Activated CD8-positive, alpha-beta memory T cell treated with anti-CD3 and anti-CD28 coated beads for 36 hours (primary cell): Measurements from ENCODE around the gene NBEA. TPM values are rescaled to one million over a fixed set of nuclear protein-coding genes. Genes with fewer than 3 reads are reported as not detected.

ENCODE experiments used
- CTCF ChIA-PET: fragments of 350-600 bp; sonication (Branson Sonifier 250); formaldehyde crosslinking; loops from one replicate; lab custom pipeline; 2021; ENCODE audit warnings: antibody characterized with exemption; lab: Charles Lee
- POLR2A ChIA-PET: fragments of 350-600 bp; sonication (Branson Sonifier 250); formaldehyde crosslinking; loops from one replicate; lab custom pipeline; 2021; ENCODE audit warnings: antibody characterized with exemption; lab: Charles Lee
- total RNA-seq, 2 experiments: library from RNA; stranded (reverse); gene quantifications; one replicate each; pipeline ENCODE4 v1.2.3, GENCODE V29; 2021

The NBEA gene
- total RNA-seq, 2 experiments from 2014 or later = 0.15 to 0.23 TPM

DNA sequence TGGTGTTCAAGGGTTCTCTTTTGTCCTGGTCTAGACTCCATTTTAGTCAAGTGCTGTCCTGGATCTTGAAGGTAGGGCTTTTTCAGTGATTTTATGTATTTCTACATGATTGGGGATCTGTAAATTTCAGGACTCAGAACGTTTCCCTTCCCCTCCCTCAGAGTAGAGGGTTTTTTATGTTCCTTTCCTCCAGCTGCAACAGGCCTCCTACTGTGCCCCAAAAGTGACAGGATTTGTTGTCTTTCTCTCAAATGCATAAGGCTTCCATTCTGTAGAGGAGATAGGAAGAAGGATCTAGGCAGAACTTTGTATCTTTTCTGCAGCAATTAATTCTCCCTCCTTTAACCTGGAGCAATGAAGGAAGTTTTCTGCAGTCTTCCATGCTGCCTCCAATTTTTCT, 283.1 kb downstream of the NBEA start:
- POLR2A ChIA-PET = no interaction called here
- CTCF ChIA-PET = no interaction called here

- POLR2A ChIA-PET = no interaction called here
- CTCF ChIA-PET = no interaction called here
These were observed 283.5 kb downstream of the NBEA start for GRCh38 chr13:35225582-35225981.

DNA sequence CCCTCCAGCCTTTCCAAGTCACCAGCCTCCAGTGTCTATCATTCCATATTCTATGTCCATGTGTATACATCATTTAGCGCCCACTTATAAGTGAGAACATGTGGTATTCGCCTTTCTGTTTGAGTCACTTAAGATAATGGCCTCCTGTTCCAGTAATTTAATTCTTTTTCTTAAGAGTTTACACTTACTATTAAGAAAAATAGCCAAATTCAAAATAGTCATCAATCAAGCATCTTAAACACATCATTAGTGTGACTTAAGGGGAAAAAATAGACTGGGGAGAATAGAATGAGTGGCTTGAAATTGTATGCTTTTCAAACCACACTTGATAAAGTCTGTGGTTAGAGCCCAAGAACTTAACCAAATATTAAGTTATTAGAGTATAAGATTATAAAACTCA, 286.5 kb downstream of the NBEA start:
- ChIA-PET POLR2A (no interaction called here), CTCF (no interaction called here)

DNA sequence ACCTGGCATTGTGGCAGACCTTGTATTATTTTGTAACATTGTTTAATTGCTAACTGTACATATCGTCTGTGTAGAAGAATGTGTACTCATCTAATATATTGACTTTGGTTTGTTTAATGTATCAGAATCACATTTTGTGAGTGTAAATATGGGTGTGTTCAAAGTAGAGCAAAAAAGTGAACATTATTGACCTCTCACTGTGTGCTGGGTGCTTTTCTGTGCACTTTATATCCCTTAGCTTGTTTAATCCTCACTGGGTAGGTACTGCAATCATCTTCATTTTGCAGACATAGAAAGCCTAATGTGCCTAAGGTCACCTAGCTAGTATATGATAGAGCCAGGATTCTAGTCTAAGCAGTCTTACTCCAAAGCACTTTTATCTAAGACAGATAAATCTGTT, 289.4 kb downstream of the NBEA start:
- ChIA-PET POLR2A (no interaction called here), CTCF (no interaction called here)

DNA sequence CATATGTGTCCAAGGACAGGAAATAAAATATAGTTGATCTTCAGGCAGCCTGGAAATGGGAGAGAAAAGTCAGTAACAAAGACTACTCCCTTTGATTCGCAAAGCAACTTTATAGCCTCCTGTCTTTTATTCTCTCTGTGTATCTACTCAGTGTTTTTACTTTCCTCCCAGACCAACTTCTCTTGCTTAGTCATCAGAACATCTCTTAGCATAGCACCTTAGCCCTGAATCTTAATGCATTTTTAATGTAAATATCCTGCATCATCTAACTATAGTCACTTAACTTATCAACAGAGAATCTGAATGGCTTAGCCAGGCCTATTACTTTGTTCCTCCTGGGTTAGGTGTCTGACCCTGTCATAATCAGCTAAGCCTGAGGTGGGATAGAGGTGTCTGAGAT, 296.2 kb downstream of the NBEA start:
- CTCF ChIA-PET = no interaction called here
- POLR2A ChIA-PET = no interaction called here

GRCh38 chr13:35252536-35253205, 310.6 kb downstream of the NBEA start:
- POLR2A ChIA-PET = no interaction called here
- CTCF ChIA-PET = no interaction called here

- CTCF ChIA-PET = no interaction called here
These were observed 313.2 kb downstream of the NBEA start for GRCh38 chr13:35255241-35255640.

GRCh38 chr13:35256459-35257148, 314.5 kb downstream of the NBEA start:
- POLR2A ChIA-PET = no interaction called here

More at GRCh38 chr13:35255241-35255640, 313.2 kb downstream of the NBEA start:
- POLR2A ChIA-PET = no interaction called here

GRCh38 chr13:35260316-35260715, 318.2 kb downstream of the NBEA start:
- CTCF ChIA-PET = no interaction called here
- POLR2A ChIA-PET = no interaction called here

More at GRCh38 chr13:35256459-35257148, 314.5 kb downstream of the NBEA start:
- CTCF ChIA-PET = no interaction called here

DNA sequence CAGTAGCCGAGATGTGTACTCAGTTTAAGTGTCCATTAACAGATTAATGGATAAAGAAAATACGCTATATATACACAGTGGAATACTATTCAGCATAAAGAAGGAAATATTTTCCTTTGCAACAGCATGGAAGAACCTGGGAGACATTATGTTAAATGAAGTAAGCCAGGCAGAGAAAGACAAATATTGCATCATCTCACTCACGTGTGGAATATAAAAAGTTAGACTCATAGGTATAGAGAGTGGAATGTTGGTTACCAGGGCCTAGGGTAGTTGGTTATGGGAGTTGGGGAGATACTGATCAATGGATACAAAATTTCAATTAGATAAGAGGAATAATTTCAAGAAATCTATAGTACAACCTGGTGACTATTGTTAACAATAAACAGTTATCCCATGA, 324.3 kb downstream of the NBEA start:
- CTCF ChIA-PET = no interaction called here
- POLR2A ChIA-PET = no interaction called here

- POLR2A ChIA-PET = no interaction called here
These were observed 336.8 kb downstream of the NBEA start for GRCh38 chr13:35278917-35279316.

DNA sequence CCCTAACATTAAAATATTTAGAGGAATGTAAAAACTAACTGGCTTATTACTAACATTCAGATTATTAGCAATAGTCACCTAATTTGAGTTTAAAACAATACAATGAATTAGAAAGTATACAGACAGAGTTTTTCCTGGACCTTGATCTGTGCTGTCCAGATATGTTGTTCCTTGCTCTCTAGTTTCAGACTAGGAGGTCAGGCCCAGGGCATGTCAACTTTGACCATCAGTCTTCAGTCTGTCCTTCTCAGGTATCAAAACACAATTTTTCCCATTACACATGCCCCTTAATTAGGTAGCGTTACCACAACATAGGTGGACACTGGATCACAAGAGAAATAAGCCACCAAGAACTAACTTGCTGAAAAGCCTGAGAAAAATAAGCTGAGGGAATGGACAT, 337.4 kb downstream of the NBEA start:
- ChIA-PET CTCF (no interaction called here), POLR2A (no interaction called here)

More at GRCh38 chr13:35278917-35279316, 336.8 kb downstream of the NBEA start:
- CTCF ChIA-PET = no interaction called here

DNA sequence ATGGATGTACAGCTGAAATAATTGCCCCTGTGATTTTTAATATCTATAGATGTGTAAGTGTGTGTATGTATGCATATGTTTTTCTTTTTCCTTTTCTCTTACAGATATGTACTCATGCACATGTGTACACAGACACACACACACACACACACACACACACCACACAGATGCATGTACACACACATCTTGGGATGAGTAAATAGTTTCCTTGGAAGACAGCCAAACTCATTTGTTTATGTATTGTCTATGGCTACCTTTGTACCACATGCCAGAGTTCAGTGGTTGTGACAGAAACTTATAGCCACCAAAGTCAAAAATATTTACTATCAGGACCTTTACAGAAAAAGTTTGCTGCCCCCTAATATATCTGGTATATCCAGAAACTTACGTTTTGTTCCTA, 341.8 kb downstream of the NBEA start:
- ChIA-PET CTCF (no interaction called here), POLR2A (no interaction called here)

GRCh38 chr13:35285677-35286076, 343.6 kb downstream of the NBEA start:
- POLR2A ChIA-PET = no interaction called here

GRCh38 chr13:35292329-35292728, 350.3 kb downstream of the NBEA start:
- POLR2A ChIA-PET = no interaction called here
- CTCF ChIA-PET = no interaction called here

More at GRCh38 chr13:35285677-35286076, 343.6 kb downstream of the NBEA start:
- CTCF ChIA-PET = no interaction called here

- POLR2A ChIA-PET = no interaction called here
- CTCF ChIA-PET = no interaction called here
These were observed 351.6 kb downstream of the NBEA start for GRCh38 chr13:35293579-35294226.

- POLR2A ChIA-PET = no interaction called here
These were observed 367.6 kb downstream of the NBEA start for GRCh38 chr13:35309706-35310105.

GRCh38 chr13:35332134-35332533, 390.1 kb downstream of the NBEA start:
- CTCF ChIA-PET = no interaction called here

More at GRCh38 chr13:35309706-35310105, 367.6 kb downstream of the NBEA start:
- CTCF ChIA-PET = no interaction called here

GRCh38 chr13:35333157-35333556, 391.1 kb downstream of the NBEA start:
- CTCF ChIA-PET = no interaction called here

More at GRCh38 chr13:35332134-35332533, 390.1 kb downstream of the NBEA start:
- POLR2A ChIA-PET = no interaction called here

GRCh38 chr13:35342440-35342839, 400.4 kb downstream of the NBEA start:
- POLR2A ChIA-PET = no interaction called here
- CTCF ChIA-PET = no interaction called here

More at GRCh38 chr13:35333157-35333556, 391.1 kb downstream of the NBEA start:
- POLR2A ChIA-PET = no interaction called here

DNA sequence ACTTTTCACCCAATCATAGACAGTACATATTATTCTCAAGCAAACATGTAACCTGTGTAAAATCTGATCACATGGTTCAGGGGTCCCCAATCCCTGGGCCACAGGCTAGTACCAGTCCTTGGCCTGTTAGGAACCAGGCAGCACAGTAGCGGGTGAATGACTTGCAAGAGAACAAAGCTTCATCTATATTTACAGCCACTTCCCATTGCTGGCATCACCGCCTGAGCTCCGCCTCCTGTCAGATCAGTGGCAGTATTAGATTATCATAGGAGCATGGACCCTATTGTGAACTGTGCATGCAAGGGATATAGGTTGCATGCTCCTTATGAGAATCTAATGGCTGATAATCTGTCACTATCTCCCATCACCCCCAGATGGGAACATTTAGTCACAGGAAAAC, 401.3 kb downstream of the NBEA start:
- CTCF ChIA-PET = no interaction called here
- POLR2A ChIA-PET = no interaction called here
